ENCODE data around the gene PRKAA1.

Gene PRKAA1

GRCh38 chr5:40774623-40775022, 23.6 kb downstream of the PRKAA1 start:
- FAIRE-seq (no peak), DNase-seq (ENCODE audit: insufficient read length) (no peak)
- TF ChIP-seq TAF1 (IDR thresholded peaks at IDR 0.05; ENCODE audit: borderline replicate concordance, low read depth, low read length): no peak
- no peak for TF ChIP-seq POLR2A (IDR thresholded peaks at IDR 0.05; ENCODE audit: low read depth, low read length)
- no peak for TF ChIP-seq POLR2AphosphoS5 (IDR thresholded peaks at IDR 0.05; ENCODE audit: low read depth, low read length)

- FAIRE-seq (no peak), DNase-seq (ENCODE audit: insufficient read length) (no peak)
- TF ChIP-seq POLR2AphosphoS5 (IDR thresholded peaks at IDR 0.05; ENCODE audit: low read depth, low read length): no peak
- no peak for TF ChIP-seq TAF1 (IDR thresholded peaks at IDR 0.05; ENCODE audit: borderline replicate concordance, low read depth, low read length)
- no peak for TF ChIP-seq POLR2A (IDR thresholded peaks at IDR 0.05; ENCODE audit: low read depth, low read length)
Observed at GRCh38 chr5:40770764-40771163, 27.4 kb downstream of the PRKAA1 start.

- no peak for TF ChIP-seq TAF1 (IDR thresholded peaks at IDR 0.05; ENCODE audit: borderline replicate concordance, low read depth, low read length)
- TF ChIP-seq POLR2AphosphoS5 (IDR thresholded peaks at IDR 0.05; ENCODE audit: low read depth, low read length): no peak
- TF ChIP-seq POLR2A (IDR thresholded peaks at IDR 0.05; ENCODE audit: low read depth, low read length): no peak
- FAIRE-seq: no peak
- DNase-seq (ENCODE audit: insufficient read length): no peak
Observed at GRCh38 chr5:40762705-40763104, 35.5 kb downstream of the PRKAA1 start.

GRCh38 chr5:40757400-40757799, 40.8 kb downstream of the PRKAA1 start:
- FAIRE-seq: no peak
- TF ChIP-seq TAF1 (IDR thresholded peaks at IDR 0.05; ENCODE audit: borderline replicate concordance, low read depth, low read length) (no peak), POLR2A (IDR thresholded peaks at IDR 0.05; ENCODE audit: low read depth, low read length) (no peak), POLR2AphosphoS5 (IDR thresholded peaks at IDR 0.05; ENCODE audit: low read depth, low read length) (no peak)

GRCh38 chr5:40755407-40756365, 42.5 kb downstream of the PRKAA1 start, which contains the start of gene TTC33:
TSS of gene TTC33 (minus strand) at chr5:40755961. CDS start at chr5:40747018, 8,943 bp downstream.
- peak; percentile 97 for FAIRE-seq
- peak; percentile 85 for DNase-seq (ENCODE audit: insufficient read length)
- peak; percentile 51; the same call in 1 of the 2 replicates for TF ChIP-seq POLR2AphosphoS5 (IDR thresholded peaks at IDR 0.05; ENCODE audit: low read depth, low read length)
- no peak; the same call in 1 of the 2 replicates for TF ChIP-seq POLR2A (IDR thresholded peaks at IDR 0.05; ENCODE audit: low read depth, low read length)
- no peak for TF ChIP-seq TAF1 (IDR thresholded peaks at IDR 0.05; ENCODE audit: borderline replicate concordance, low read depth, low read length)

More at GRCh38 chr5:40757400-40757799, 40.8 kb downstream of the PRKAA1 start:
- no peak for DNase-seq (ENCODE audit: insufficient read length)

- TF ChIP-seq POLR2A (IDR thresholded peaks at IDR 0.05; ENCODE audit: low read depth, low read length): no peak
- TF ChIP-seq POLR2AphosphoS5 (IDR thresholded peaks at IDR 0.05; ENCODE audit: low read depth, low read length): no peak
- TF ChIP-seq TAF1 (IDR thresholded peaks at IDR 0.05; ENCODE audit: borderline replicate concordance, low read depth, low read length): no peak
- FAIRE-seq (no peak), DNase-seq (ENCODE audit: insufficient read length) (peak; percentile 25)
Observed at GRCh38 chr5:40755093-40755406, 43.1 kb downstream of the PRKAA1 start.

- FAIRE-seq (no peak), DNase-seq (ENCODE audit: insufficient read length) (peak; percentile 8)
- no peak for TF ChIP-seq TAF1 (IDR thresholded peaks at IDR 0.05; ENCODE audit: borderline replicate concordance, low read depth, low read length)
- no peak for TF ChIP-seq POLR2A (IDR thresholded peaks at IDR 0.05; ENCODE audit: low read depth, low read length)
- TF ChIP-seq POLR2AphosphoS5 (IDR thresholded peaks at IDR 0.05; ENCODE audit: low read depth, low read length): no peak
Observed at GRCh38 chr5:40754381-40755092, 43.6 kb downstream of the PRKAA1 start.

- FAIRE-seq (no peak), DNase-seq (ENCODE audit: insufficient read length) (no peak)
- TF ChIP-seq POLR2A (IDR thresholded peaks at IDR 0.05; ENCODE audit: low read depth, low read length) (no peak), TAF1 (IDR thresholded peaks at IDR 0.05; ENCODE audit: borderline replicate concordance, low read depth, low read length) (no peak), POLR2AphosphoS5 (IDR thresholded peaks at IDR 0.05; ENCODE audit: low read depth, low read length) (no peak)
Observed at GRCh38 chr5:40746703-40747102, 51.5 kb downstream of the PRKAA1 start.

- DNase-seq (ENCODE audit: insufficient read length) (no peak), FAIRE-seq (no peak)
- no peak for TF ChIP-seq POLR2AphosphoS5 (IDR thresholded peaks at IDR 0.05; ENCODE audit: low read depth, low read length)
- no peak for TF ChIP-seq POLR2A (IDR thresholded peaks at IDR 0.05; ENCODE audit: low read depth, low read length)
- TF ChIP-seq TAF1 (IDR thresholded peaks at IDR 0.05; ENCODE audit: borderline replicate concordance, low read depth, low read length): no peak
Observed at GRCh38 chr5:40743771-40744170, 54.4 kb downstream of the PRKAA1 start.

GRCh38 chr5:40738502-40738901, 59.7 kb downstream of the PRKAA1 start:
- TF ChIP-seq TAF1 (IDR thresholded peaks at IDR 0.05; ENCODE audit: borderline replicate concordance, low read depth, low read length): no peak
- no peak for TF ChIP-seq POLR2AphosphoS5 (IDR thresholded peaks at IDR 0.05; ENCODE audit: low read depth, low read length)
- no peak for TF ChIP-seq POLR2A (IDR thresholded peaks at IDR 0.05; ENCODE audit: low read depth, low read length)
- DNase-seq (ENCODE audit: insufficient read length) (no peak), FAIRE-seq (no peak)

- FAIRE-seq: no peak
- TF ChIP-seq POLR2A (IDR thresholded peaks at IDR 0.05; ENCODE audit: low read depth, low read length): no peak
- no peak for TF ChIP-seq TAF1 (IDR thresholded peaks at IDR 0.05; ENCODE audit: borderline replicate concordance, low read depth, low read length)
- DNase-seq (ENCODE audit: insufficient read length): no peak
Observed at GRCh38 chr5:40736103-40736875, 61.9 kb downstream of the PRKAA1 start.

Measured in GM12892 (cell line).